Osteocyte (in vitro differentiated cells): ENCODE results near the gene DHX16. TPM values are rescaled to one million over a fixed set of nuclear protein-coding genes. Genes with fewer than 3 reads are reported as not detected.

Experiments
- DNase-seq: peaks from one replicate; pipeline ENCODE4 v3.0.0; 2021; ENCODE audit warnings: mixed read lengths; ENCODE audit not compliant: unreplicated experiment; ENCODE audit errors: extremely low spot score
- H3K27ac Mint-ChIP-seq: one replicate; pipeline ENCODE4 v1.8.0; 2021; ENCODE audit warnings: mild to moderate bottlenecking, mixed read lengths; ENCODE audit not compliant: unreplicated experiment
- H3K27me3 Mint-ChIP-seq: one replicate; pipeline ENCODE4 v1.8.0; 2021; ENCODE audit warnings: mixed read lengths; ENCODE audit not compliant: unreplicated experiment
- H3K36me3 Mint-ChIP-seq: one replicate; pipeline ENCODE4 v1.8.0; 2021; ENCODE audit warnings: mixed read lengths; ENCODE audit not compliant: unreplicated experiment
- H3K4me1 Mint-ChIP-seq: one replicate; pipeline ENCODE4 v1.8.0; 2021; ENCODE audit warnings: mixed read lengths; ENCODE audit not compliant: unreplicated experiment
- H3K4me3 Mint-ChIP-seq: one replicate; pipeline ENCODE4 v1.8.0; 2021; ENCODE audit warnings: mild to moderate bottlenecking, moderate library complexity, mixed read lengths; ENCODE audit not compliant: unreplicated experiment
- H3K9me3 Mint-ChIP-seq: one replicate; pipeline ENCODE4 v1.8.0; 2021; ENCODE audit warnings: mixed read lengths; ENCODE audit not compliant: unreplicated experiment
- CTCF ChIP-seq: fragments of 200-600 bp; sonication (generic); IDR thresholded peaks from 2 replicates; pipeline ENCODE4 v1.5.0; 2021; ENCODE audit warnings: antibody characterized with exemption, mild to moderate bottlenecking, moderate library complexity
- total RNA-seq: library from RNA; stranded (reverse); gene quantifications from 2 replicates; pipeline ENCODE4 v1.2.1, GENCODE V29; 2021

DHX16 gene
- total RNA-seq, 1 donor from 2014 or later: 28.7 TPM

GRCh38 chr6:30703821-30704220 is 31.0 kb upstream of the DHX16 start:
- Mint-ChIP-seq H3K27me3 (no peaks in the 10 kb centered on the region), H3K9me3 (no peaks in the 10 kb centered on the region), H3K36me3 (peaks cover 49% of the 10 kb centered on the region), H3K4me3 (no peak overlapping the region), H3K27ac (no peak overlapping the region), H3K4me1 (peaks cover 12% of the 10 kb centered on the region)
- DNase-seq: no peak
- TF ChIP-seq CTCF: no peak

- no peak for DNase-seq
- peaks cover 43% of the 10 kb centered on the region for H3K36me3 Mint-ChIP-seq
- no peak for TF ChIP-seq CTCF
- no peak overlapping the region for H3K4me3 Mint-ChIP-seq
- no peaks in the 10 kb centered on the region for H3K9me3 Mint-ChIP-seq
- H3K4me1 Mint-ChIP-seq: peaks cover 10% of the 10 kb centered on the region
- no peaks in the 10 kb centered on the region for H3K27me3 Mint-ChIP-seq
- no peak overlapping the region for H3K27ac Mint-ChIP-seq
Observed at GRCh38 chr6:30703011-30703410, 30.2 kb upstream of the DHX16 start.

GRCh38 chr6:30700340-30700739 is 27.5 kb upstream of the DHX16 start:
- peaks cover 35% of the 10 kb centered on the region for H3K36me3 Mint-ChIP-seq
- no peak overlapping the region for H3K4me3 Mint-ChIP-seq
- H3K9me3 Mint-ChIP-seq: no peaks in the 10 kb centered on the region
- peaks cover 7% of the 10 kb centered on the region for H3K4me1 Mint-ChIP-seq
- TF ChIP-seq CTCF: no peak
- no peak overlapping the region for H3K27ac Mint-ChIP-seq
- no peaks in the 10 kb centered on the region for H3K27me3 Mint-ChIP-seq
- DNase-seq: no peak

GRCh38 chr6:30696432-30696831 is 23.6 kb upstream of the DHX16 start:
- H3K4me3 Mint-ChIP-seq: no peak overlapping the region
- no peaks in the 10 kb centered on the region for H3K9me3 Mint-ChIP-seq
- peaks cover 20% of the 10 kb centered on the region for H3K4me1 Mint-ChIP-seq
- TF ChIP-seq CTCF: no peak
- H3K36me3 Mint-ChIP-seq: peaks cover 6% of the 10 kb centered on the region
- no peak for DNase-seq
- H3K27ac Mint-ChIP-seq: no peak overlapping the region
- H3K27me3 Mint-ChIP-seq: no peaks in the 10 kb centered on the region

GRCh38 chr6:30691208-30691847 is 18.5 kb upstream of the DHX16 start:
- peak overlapping the region; percentile 90 for H3K4me3 Mint-ChIP-seq
- no peak for TF ChIP-seq CTCF
- peaks cover 54% of the 10 kb centered on the region for H3K4me1 Mint-ChIP-seq
- H3K36me3 Mint-ChIP-seq: no peaks in the 10 kb centered on the region
- peak overlapping the region; percentile 93 for H3K27ac Mint-ChIP-seq
- DNase-seq: no peak
- H3K27me3 Mint-ChIP-seq: no peaks in the 10 kb centered on the region
- no peaks in the 10 kb centered on the region for H3K9me3 Mint-ChIP-seq
